B cell (primary cell): ENCODE data around the gene WNT1. TPM values are rescaled to one million over a fixed set of nuclear protein-coding genes. Genes with fewer than 3 reads are reported as not detected.

Experiments
- ATAC-seq: fragments of 200-7000 bp; cut with Tn5 transposase; one replicate; pipeline ENCODE4 v1.10.0; 2021; ENCODE audit warnings: low read depth, mild to moderate bottlenecking, moderate number of reproducible peaks, moderate library complexity
- CTCF ChIA-PET: fragments of 350-600 bp; sonication (Branson Sonifier 250); formaldehyde crosslinking; loops from one replicate; lab custom pipeline; 2021; ENCODE audit warnings: antibody characterized with exemption, inconsistent platforms; lab: Charles Lee
- POLR2A ChIA-PET: fragments of 350-600 bp; sonication (Branson Sonifier 250); formaldehyde crosslinking; loops from one replicate; lab custom pipeline; 2021; ENCODE audit warnings: antibody characterized with exemption; lab: Charles Lee
- DNase-seq: peaks from one replicate; pipeline ENCODE4 v3.0.0; 2013
- H2AFZ ChIP-seq: 2 replicates; pipeline ENCODE4 v1.6.1; 2012; ENCODE audit warnings: mild to moderate bottlenecking, low read depth, low read length; ENCODE audit not compliant: insufficient read depth, poor library complexity, severe bottlenecking
- H3K27ac ChIP-seq, 2 donors: 1 replicate in 1 of 2; 2 replicates in 1 of 2; pipeline ENCODE4 v1.5.1; 2012 to 2013; ENCODE audit warnings: low read length in 2 of 2, mild to moderate bottlenecking in 2 of 2, moderate library complexity in 1 of 2
- H3K27me3 ChIP-seq, 4 experiments: fragments of 200-600 bp in 1 of 4; sonication (generic) in 1 of 4; replicated peaks in 1 of 4; 1 replicate in 2 of 4; 2 replicates in 2 of 4; pipeline versions ENCODE4 v1.6.1 to v1.7.0; 2013 to 2016; ENCODE audit warnings: low read length in 3 of 4, mild to moderate bottlenecking in 2 of 4, mixed read lengths in 1 of 4, moderate library complexity in 1 of 4; ENCODE audit not compliant: insufficient read depth in 4 of 4, control insufficient read depth in 3 of 4; ENCODE audit errors: control extremely low read depth in 1 of 4
- H3K36me3 ChIP-seq, 2 experiments: replicated peaks in 1 of 2; 1 replicate in 1 of 2; 2 replicates in 1 of 2; pipeline versions ENCODE4 v1.6.1 to v1.7.1; 2013; ENCODE audit warnings: low read length in 1 of 2; ENCODE audit not compliant: insufficient read depth in 2 of 2, control insufficient read depth in 1 of 2; ENCODE audit errors: control extremely low read depth in 1 of 2, extremely low read depth in 1 of 2
- H3K4me1 ChIP-seq, 2 donors: fragments of 200-600 bp in 1 of 2; sonication (generic) in 1 of 2; 1 replicate in 1 of 2; 2 replicates in 1 of 2; pipeline versions ENCODE4 v1.5.1 to v1.6.1; 2013 to 2017; ENCODE audit warnings: low read length in 2 of 2; ENCODE audit not compliant: control insufficient read depth in 2 of 2, insufficient read depth in 2 of 2
- H3K4me2 ChIP-seq: replicated peaks from 2 replicates; pipeline ENCODE3; 2012; ENCODE audit warnings: mild to moderate bottlenecking, low read depth, low read length; ENCODE audit not compliant: poor library complexity, severe bottlenecking
- H3K4me3 ChIP-seq, 5 experiments: fragments of 200-600 bp in 1 of 5; sonication (generic) in 1 of 5; 1 replicate in 3 of 5; 2 replicates in 2 of 5; pipeline versions ENCODE4 v1.5.1 to v1.7.0; 2011 to 2016; ENCODE audit warnings: low read length in 4 of 5, mild to moderate bottlenecking in 4 of 5, low read depth in 2 of 5, control low read depth in 1 of 5, moderate library complexity in 1 of 5; ENCODE audit not compliant: insufficient read depth in 1 of 5; ENCODE audit errors: control extremely low read depth in 1 of 5, extremely low read depth in 1 of 5
- H3K79me2 ChIP-seq: fragments of 200-600 bp; sonication (generic); one replicate; pipeline ENCODE4 v1.6.0; 2016; ENCODE audit warnings: low read length; ENCODE audit not compliant: control insufficient read depth, insufficient read depth
- H3K9ac ChIP-seq: fragments of 200-600 bp; sonication (generic); 2 replicates; pipeline ENCODE4 v1.6.1; 2017; ENCODE audit warnings: mild to moderate bottlenecking, low read length, moderate library complexity
- H3K9me3 ChIP-seq, 3 donors: one replicate each; pipeline versions ENCODE4 v1.6.1 to v1.7.1; 2013; ENCODE audit warnings: low read length in 2 of 3; ENCODE audit not compliant: control insufficient read depth in 2 of 3, insufficient read depth in 1 of 3; ENCODE audit errors: control extremely low read depth in 1 of 3
- H4K20me1 ChIP-seq: 2 replicates; pipeline ENCODE4 v1.6.0; 2012; ENCODE audit warnings: mild to moderate bottlenecking, low read length; ENCODE audit not compliant: insufficient read depth, control insufficient read depth, poor library complexity, severe bottlenecking
- H3K27ac Mint-ChIP-seq: one replicate; pipeline ENCODE4 v1.8.0; 2021; ENCODE audit warnings: mixed read lengths
- H3K27me3 Mint-ChIP-seq: one replicate; pipeline ENCODE4 v1.8.0; 2021; ENCODE audit warnings: mixed read lengths
- H3K4me1 Mint-ChIP-seq: one replicate; pipeline ENCODE4 v1.8.0; 2021; ENCODE audit warnings: mixed read lengths
- H3K4me3 Mint-ChIP-seq: one replicate; pipeline ENCODE4 v1.8.0; 2021; ENCODE audit warnings: mixed read lengths
- H3K9me3 Mint-ChIP-seq: one replicate; pipeline ENCODE4 v1.8.0; 2022; ENCODE audit warnings: mixed read lengths; ENCODE audit not compliant: insufficient read depth
- CTCF ChIP-seq: fragments of 200-600 bp; IDR thresholded peaks from one replicate; pipeline ENCODE4 v1.8.0; 2022; ENCODE audit warnings: antibody characterized with exemption, mild to moderate bottlenecking
- EZH2 ChIP-seq: IDR thresholded peaks from 2 replicates; pipeline ENCODE4 v1.6.1; 2012; ENCODE audit warnings: borderline replicate concordance, low read depth, mild to moderate bottlenecking, moderate library complexity, low read length; ENCODE audit not compliant: insufficient read depth, poor library complexity, severe bottlenecking
- WGBS: methylation state at CpG from one replicate; pipeline ENCODE4 v1.1.5; 2013; ENCODE audit warnings: missing lambda C conversion rate; ENCODE audit not compliant: insufficient coverage; 5-methylcytosine and 5-hydroxymethylcytosine counted together
- intact Hi-C: fragments of 100-400 bp; cut with micrococcal nuclease; formaldehyde crosslinking; loops from one replicate; pipeline ENCODE4 v1.10.0; 2022
- polyA plus RNA-seq: library from polyadenylated mRNA; depleted of rRNA; stranded (reverse); fragments of >200 nt; gene quantifications from 2 replicates; pipeline ENCODE4 v1.2.3, GENCODE V29; 2012
- total RNA-seq, 2 donors: library from RNA; stranded (reverse); fragments of 120-200 nt in 1 of 2; gene quantifications; 1 replicate in 1 of 2; 2 replicates in 1 of 2; pipeline versions ENCODE4 v1.2.3 to v1.2.4, GENCODE V29; 2013 to 2022

The WNT1 gene
- total and polyA plus RNA-seq, 2 donors (not counting 1 experiment from before 2014, with no cell fraction given) = 0.55 TPM; not detected in 1

- Histone ChIP-seq H3K79me2 (peaks cover 15% of the 10 kb centered on the region), H4K20me1 (peaks cover 7% of the 10 kb centered on the region), H3K4me3 (no peak overlapping the region), H3K9ac (no peak overlapping the region), H3K27ac (peak overlapping the region; percentile 42 to 68), H2AFZ (no peak overlapping the region), H3K9me3 (no peaks in the 10 kb centered on the region), H3K4me2 (peak overlapping the region; percentile 31), H3K4me1 (peaks cover 16 to 34% of the 10 kb centered on the region in 2 donors), H3K27me3 (no peaks in the 10 kb centered on the region), H3K36me3 (peaks cover 16 to 40% of the 10 kb centered on the region in 2 experiments)
- 35% methylated on average over 7 of the region's 7 CpGs for WGBS
- H3K4me3 Mint-ChIP-seq = no peak overlapping the region
- H3K27me3 Mint-ChIP-seq = no peaks in the 10 kb centered on the region
- ChIA-PET POLR2A (interaction anchor here (1.0 to 1.7 kb wide), 2 partner anchors 14 to 19 kb away, joined by 3 to 5 read pairs; partner anchors contain the start of gene ARF3), CTCF (interaction anchor here (0.6 to 8.5 kb wide), 11 partner anchors 9 to 139 kb away, joined by 3 to 104 read pairs (median 6); partner anchors contain the start of genes DDX23, FKBP11 and WNT1)
- intact Hi-C loops = loop anchor here (5.0 kb wide), 1 partner anchor 37 kb away; a partner anchor contains a TSS
- peak overlapping the region; percentile 78 for H3K27ac Mint-ChIP-seq
- peaks cover 37% of the 10 kb centered on the region for H3K4me1 Mint-ChIP-seq
- DNase-seq (peak; percentile 73), ATAC-seq (peak; percentile 93)
- no peak for TF ChIP-seq CTCF
- TF ChIP-seq EZH2 = no peak
- no peaks in the 10 kb centered on the region for H3K9me3 Mint-ChIP-seq
Measured at GRCh38 chr12:48938805-48939204, 39.3 kb upstream of the WNT1 start.

GRCh38 chr12:48940181-48940580, 37.9 kb upstream of the WNT1 start:
- Histone ChIP-seq H3K27ac (peak overlapping the region; percentile 14 to 59), H3K27me3 (no peaks in the 10 kb centered on the region), H3K9ac (no peak overlapping the region), H3K4me1 (peaks cover 16 to 34% of the 10 kb centered on the region in 2 donors), H4K20me1 (peaks cover 7% of the 10 kb centered on the region), H3K4me3 (no peak overlapping the region), H2AFZ (no peak overlapping the region), H3K4me2 (no peak overlapping the region), H3K36me3 (peaks cover 13 to 40% of the 10 kb centered on the region in 2 experiments), H3K79me2 (peaks cover 15% of the 10 kb centered on the region), H3K9me3 (no peaks in the 10 kb centered on the region)
- ChIA-PET CTCF (interaction anchor here (0.8 to 8.5 kb wide), 9 partner anchors 9 to 88 kb away, joined by 3 to 104 read pairs (median 3); partner anchors contain the start of genes DDX23, FKBP11 and WNT1), POLR2A (no interaction called here)
- Mint-ChIP-seq H3K27ac (peak overlapping the region; percentile 72), H3K4me3 (no peak overlapping the region), H3K27me3 (no peaks in the 10 kb centered on the region), H3K9me3 (no peaks in the 10 kb centered on the region), H3K4me1 (peaks cover 37% of the 10 kb centered on the region)
- WGBS = 20% methylated on average over 1 of the region's 3 CpGs
- DNase-seq (no peak), ATAC-seq (no peak)
- intact Hi-C loops = no loop called here
- no peak for TF ChIP-seq EZH2
